GM19468 (cell line): ENCODE results near the gene OPN1MW3.
"Not testable (repeated sequence)": the region's sequence is repeated elsewhere in the genome, so short reads cannot be mapped to it uniquely, and the experiment has no call there.

Source experiments
- ATAC-seq: cut with Tn5 transposase; IDR thresholded peaks from one replicate; pipeline ENCODE4 v1.9.1; 2021; ENCODE audit warnings: mild to moderate bottlenecking, moderate library complexity, moderate number of reproducible peaks; ENCODE audit not compliant: unreplicated experiment; ENCODE audit errors: extremely low read depth

Gene OPN1MW3

GRCh38 chrX:154257282-154257681, at the start of gene OPN1MW3:
Gene OPN1MW3 (plus strand): TSS chrX:154257582. CDS start chrX:154257620, 38 bp downstream.
- not testable (repeated sequence) for ATAC-seq

- ATAC-seq, result peak; percentile 63
Observed at GRCh38 chrX:154209670-154210418, 47.5 kb upstream of the OPN1MW3 start.

DNA sequence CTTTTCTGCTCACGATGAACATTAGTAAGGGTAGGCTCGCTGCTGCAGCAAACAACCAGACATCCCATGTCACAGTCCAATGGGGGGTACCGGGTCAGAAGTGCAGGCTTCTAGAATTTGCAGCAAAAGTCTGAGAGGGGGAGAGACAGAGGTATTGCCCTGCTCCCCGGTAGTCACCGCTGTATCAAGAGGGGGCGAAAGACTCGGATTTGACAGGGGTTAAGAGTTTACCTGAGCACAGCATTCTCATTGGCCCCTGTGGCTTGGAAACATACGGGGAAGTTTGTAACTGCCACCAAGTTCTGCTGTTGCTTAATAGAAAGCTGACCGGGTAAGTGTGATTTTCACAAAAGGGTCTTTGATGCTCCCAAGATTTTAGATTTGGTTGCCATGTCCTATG, 46.3 kb upstream of the OPN1MW3 start:
- ATAC-seq, result not testable (repeated sequence)

- not testable (repeated sequence) for ATAC-seq
Observed at GRCh38 chrX:154211499-154211898, 45.9 kb upstream of the OPN1MW3 start.

GRCh38 chrX:154219456-154219855, 37.9 kb upstream of the OPN1MW3 start, which contains the start of gene OPN1MW2:
Gene OPN1MW2 (plus strand): TSS chrX:154219756. CDS start chrX:154219816, 60 bp downstream.
- not testable (repeated sequence) for ATAC-seq

- not testable (repeated sequence) for ATAC-seq
Observed at GRCh38 chrX:154225292-154225691, 32.1 kb upstream of the OPN1MW3 start.

DNA sequence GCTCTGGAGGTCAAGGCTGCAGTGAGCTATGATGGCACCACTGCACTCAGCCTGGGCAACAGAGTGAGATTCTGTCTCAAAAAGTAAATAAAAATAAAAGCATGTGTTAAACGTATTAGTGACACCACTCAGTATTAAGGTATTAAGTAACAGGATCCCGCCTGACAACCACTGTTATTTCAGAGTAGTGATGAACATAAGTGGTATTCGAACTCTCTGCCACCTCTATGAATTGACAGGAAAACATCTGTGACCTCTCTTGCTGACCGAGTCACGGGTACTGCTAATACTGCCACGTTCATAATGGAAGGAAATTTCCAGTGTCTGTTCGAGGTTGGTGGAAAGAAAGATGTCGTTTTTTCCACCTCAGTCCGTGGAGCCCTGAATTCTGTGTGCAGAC, 30.7 kb upstream of the OPN1MW3 start:
- not testable (repeated sequence) for ATAC-seq

DNA sequence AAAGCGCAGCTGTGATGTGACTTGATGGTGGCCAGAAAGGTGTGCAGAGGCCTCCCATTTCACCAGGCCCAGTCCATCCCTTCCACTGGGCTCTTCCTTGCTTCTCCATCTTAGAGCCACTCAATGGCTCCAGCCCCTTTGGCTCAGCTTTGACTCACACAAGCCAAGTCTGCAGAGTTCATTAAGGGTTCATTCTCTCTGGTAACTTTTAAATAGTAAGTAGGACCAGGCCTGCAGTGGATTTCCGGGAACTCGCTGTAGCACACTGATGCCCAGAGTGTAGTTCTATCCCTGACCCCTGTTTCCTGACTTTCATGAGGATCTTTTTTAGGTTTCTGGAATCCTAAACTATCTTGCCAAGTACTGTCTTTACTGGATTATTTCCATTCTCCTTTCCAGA, 25.9 kb upstream of the OPN1MW3 start:
- ATAC-seq, result not testable (repeated sequence)

GRCh38 chrX:154233620-154234019, 23.8 kb upstream of the OPN1MW3 start:
- not testable (repeated sequence) for ATAC-seq

DNA sequence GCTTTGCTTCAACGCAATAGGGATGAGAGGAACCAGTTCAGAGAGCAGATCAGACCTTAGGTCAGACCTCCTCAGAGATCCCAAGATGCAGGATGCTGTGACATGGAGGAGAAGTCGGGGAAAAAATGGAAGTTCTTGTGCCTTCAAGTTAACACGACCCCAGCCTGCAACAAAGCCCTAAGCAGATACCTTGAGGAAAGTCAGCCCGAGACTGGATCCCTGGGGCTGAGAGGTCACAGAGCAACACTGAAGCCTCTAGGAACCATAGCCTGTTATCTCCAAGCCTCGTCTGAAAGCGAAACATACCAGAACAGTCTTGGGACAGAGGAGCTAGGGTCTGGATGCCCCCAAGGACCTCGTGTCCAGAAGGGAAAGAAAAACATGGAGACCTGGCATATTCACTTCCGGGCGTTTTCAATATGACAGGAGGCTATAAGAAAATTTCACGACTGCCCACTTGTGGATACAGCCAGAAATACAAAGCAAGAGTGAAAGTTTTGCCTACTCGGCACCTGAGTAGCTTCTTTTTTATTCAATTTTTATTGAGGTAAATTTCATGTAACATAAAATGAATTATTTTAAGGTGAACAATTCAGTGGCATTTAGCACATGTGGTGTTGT, 18.3 kb upstream of the OPN1MW3 start:
- not testable (repeated sequence) for ATAC-seq

GRCh38 chrX:154239982-154240503, 17.3 kb upstream of the OPN1MW3 start:
- ATAC-seq, result not testable (repeated sequence)

GRCh38 chrX:154247377-154248045, 9.9 kb upstream of the OPN1MW3 start:
- not testable (repeated sequence) for ATAC-seq

DNA sequence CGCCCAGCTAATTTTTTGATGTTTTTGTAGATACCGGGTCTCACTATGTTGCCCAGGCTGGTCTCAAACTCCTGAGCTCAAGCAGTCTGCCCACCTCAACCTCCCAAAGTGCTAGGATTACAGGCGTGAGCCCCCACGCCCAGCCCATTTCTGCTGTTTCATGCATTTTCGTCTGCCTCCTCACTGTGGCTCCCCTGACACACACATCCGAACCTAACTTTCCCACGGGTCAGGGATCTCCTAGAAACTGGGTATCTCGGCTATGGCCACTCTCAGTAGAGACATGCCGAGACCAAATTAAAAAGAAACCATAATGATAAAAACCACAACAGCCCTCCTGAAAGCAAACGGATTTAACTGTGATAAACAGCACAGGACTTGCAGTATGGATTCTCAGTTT, 9.3 kb upstream of the OPN1MW3 start:
- ATAC-seq, result not testable (repeated sequence)

GRCh38 chrX:154258711-154259110, 1.3 kb downstream of the OPN1MW3 start:
- not testable (repeated sequence) for ATAC-seq

DNA sequence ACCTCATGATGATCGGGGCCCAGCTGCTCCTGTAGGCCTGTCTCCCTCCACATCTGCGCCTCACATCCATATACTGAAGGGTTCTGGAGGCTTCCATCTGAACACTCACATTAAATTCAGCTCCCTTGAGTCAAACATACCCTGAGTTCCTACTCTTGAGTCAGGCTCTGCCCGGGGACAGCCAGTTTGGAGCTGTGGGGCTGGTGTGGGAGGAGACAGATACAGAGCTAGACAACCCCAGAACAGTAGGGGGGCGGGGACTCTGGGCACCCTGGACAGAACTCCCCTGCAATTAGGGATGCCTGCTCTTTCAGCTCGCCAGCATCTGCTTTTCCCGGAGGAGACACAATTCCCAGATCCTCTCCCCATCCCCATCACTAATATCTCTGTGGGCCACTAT, 5.7 kb downstream of the OPN1MW3 start:
- ATAC-seq, result not testable (repeated sequence)

- not testable (repeated sequence) for ATAC-seq
Observed at GRCh38 chrX:154269245-154269644, 11.9 kb downstream of the OPN1MW3 start.

- ATAC-seq, result not testable (repeated sequence)
Observed at GRCh38 chrX:154284489-154285338, 27.3 kb downstream of the OPN1MW3 start.

DNA sequence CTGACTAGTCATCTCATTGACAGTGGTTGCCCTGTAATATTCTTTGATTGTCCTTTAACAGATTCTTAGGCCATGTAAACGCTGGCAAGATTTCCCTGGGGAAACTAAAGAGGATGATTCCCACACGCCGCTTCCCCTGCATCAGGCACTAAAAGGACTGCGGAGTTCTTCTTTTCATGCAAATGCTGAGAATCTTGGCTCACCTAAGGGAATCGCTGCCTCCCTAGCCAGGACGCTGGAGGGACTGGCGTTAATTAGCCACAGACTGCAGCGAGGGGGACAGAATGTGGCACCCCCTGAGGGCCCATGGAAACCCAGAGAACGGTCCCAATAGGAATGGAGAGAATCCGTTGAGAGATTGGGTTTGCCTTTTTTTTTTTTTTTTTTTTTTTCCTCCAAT, 29.0 kb downstream of the OPN1MW3 start:
- ATAC-seq, result not testable (repeated sequence)

- no peak for ATAC-seq
Observed at GRCh38 chrX:154294791-154295574, 37.6 kb downstream of the OPN1MW3 start, which contains the start of gene TEX28. Gene TEX28 (minus strand): TSS chrX:154295124. CDS start chrX:154292117, 3,007 bp downstream.
